Stimulated activated CD4-positive, alpha-beta T cell treated with anti-CD3 and anti-CD28 coated beads, Interleukin-12 subunit alpha, Interleukin-12 subunit beta, amount 100 ng/mL, for 4 hours (primary cell): ENCODE results near the gene SPAG16.

Experiments
- DNase-seq: peaks from one replicate; pipeline ENCODE4 v3.0.0-alpha.2; 2020

The SPAG16 gene

DNA sequence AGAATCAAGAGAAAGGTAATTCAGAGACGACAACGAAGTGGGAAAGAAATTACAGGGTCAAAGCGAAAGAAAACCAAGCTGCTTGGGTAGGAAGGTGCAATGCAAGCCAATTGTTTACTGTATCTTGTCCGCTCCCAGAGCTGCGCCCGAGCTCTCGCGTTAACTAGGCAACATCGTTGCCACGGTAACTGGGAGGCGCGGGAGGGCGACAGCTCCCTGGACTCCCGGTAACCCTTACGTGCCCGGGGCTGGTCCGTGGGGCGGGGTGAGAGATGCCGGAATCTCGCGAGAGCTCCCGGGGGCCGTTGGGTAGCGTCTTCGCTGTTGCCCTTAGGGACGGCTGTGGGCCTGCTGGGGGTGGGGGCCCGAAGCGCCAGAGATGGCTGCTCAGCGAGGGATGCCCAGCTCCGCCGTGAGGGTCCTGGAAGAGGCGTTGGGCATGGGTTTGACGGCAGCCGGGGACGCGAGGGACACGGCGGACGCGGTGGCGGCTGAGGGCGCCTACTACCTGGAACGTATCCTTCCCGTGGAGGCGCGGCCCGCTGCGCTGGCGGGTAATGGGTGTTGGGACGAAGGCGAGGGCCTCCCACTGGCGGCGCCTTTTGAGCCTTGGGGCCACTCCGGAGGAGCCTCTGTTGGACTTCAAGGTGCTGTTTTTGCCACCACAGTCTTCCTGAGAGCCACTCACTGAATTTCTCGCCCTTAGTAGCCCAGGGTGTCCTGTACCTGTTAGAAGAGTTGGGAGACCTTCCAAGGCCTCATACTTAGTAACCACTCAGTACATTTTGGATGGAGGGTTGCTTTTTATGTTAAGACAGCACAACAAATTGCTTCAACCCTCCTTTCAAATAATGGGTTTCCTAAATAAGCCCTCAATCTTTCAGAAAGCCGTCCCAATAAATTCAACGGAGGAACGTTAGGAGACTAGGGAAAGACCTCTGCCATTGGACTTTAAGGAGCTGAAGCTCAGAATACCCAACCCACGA, at the start of gene SPAG16:
SPAG16 (plus strand) TSS at position 360 of the 986 bp plus-strand sequence.
- peak; percentile 96 for DNase-seq

GRCh38 chr2:213234641-213235040, 49.6 kb upstream of the SPAG16 start:
- no peak for DNase-seq

DNA sequence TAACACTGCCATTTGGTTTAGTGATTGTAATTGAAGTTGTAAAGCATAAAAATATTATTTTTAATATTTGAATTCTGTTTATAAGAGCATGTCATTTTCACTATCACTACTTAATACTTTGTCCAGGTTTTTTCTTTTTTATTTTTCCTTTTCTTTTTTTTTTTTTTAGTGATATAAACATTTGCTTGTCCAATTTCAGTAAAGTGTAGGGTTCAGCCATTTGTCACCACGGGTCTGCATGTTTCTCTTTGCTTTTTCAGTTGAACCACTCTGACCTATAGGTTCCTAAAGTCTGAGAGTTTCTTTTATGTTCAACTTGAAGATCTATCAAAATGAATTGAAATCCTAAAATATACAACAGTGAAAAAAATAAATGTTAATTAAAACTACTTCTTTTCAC, 48.5 kb upstream of the SPAG16 start:
- DNase-seq: no peak

DNA sequence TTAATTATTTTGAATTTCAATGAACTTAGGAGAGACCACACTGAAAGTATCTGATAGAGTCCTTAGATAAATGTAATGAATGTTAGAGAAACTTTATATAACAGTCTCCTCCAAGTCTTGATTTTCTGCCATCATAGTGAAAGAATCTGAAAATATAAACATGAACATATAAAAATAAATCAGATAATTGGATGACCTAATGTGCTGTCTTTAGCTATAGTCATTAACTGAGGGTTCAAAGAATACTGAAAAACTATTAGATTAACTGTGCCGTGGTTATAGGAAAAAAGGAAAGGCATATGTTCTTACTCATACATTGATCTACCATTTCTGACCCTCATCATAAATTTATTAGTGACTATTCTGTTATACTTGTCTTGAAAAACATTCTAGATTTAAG, 47.0 kb upstream of the SPAG16 start:
- no peak for DNase-seq

DNA sequence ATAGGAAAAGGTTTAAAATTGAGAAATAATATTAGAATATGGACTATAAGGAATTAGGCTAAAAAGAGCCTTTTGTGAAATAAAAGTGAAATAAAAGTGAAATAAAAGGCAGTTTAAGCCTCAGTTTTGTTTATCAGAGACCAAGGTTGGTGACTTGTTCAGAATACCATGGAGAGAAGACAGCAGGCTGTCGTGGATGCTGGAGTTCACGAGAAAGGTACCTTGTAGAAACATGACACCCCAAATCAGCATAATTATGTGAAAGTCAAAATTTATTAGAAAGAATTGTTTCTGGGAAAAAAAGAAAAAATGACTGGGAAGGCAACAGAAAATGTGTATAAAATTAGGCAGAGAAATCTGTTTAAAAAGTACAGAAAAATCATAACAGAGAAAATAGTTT, 46.5 kb upstream of the SPAG16 start:
- DNase-seq: no peak

DNA sequence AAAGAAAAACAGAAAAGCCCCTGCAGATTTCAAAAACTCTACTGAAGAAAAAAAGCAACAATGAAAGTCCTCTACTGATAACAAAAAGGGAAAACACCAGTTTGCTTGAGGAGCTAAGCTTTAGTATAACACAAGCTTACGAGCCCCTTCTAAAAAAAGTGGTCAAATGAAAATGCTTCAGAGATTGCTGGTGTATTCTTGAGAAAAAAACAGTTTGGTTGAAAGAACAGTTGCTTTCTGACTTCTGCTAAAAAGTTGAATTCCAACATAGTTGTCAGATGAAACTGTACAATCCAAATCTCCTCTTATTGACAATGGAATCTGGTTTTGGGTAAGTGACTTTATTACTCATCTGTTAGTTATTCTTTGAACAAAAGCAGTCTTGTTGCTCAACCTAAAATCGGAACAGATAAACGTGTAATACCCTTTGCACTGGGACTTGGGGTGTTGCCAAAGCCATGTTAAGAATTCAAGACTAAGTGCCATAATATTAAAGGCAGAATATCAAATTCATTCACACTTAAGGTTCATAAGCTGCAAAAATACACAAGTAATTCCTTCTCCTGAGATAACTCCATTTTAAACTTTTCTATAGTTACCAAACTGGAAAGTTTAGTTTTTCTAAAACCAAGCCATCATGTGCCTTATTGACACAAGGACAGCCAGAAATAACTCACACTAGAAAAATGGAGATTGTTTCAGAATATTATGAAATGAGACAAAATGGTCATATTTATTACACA, 45.3 kb upstream of the SPAG16 start:
- DNase-seq: no peak

DNA sequence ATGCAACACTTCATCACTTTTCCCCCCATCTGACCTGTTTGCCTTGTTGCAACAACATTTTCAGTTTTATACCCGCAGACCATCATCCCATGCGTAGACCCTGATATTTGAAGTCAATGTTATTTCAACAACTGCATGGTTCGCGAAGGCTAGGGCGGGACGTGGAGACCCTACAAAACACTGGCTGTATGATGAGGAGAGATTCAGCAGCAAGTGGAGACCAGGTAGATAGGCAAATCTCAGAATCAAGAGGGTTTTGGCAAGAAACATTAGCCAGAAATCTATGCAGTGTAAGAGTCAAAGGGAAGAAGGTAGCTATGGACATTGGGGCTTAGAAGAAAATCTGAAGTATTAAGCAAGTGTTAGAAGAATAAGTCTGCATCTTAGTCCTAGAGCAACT, 42.4 kb upstream of the SPAG16 start:
- no peak for DNase-seq

DNA sequence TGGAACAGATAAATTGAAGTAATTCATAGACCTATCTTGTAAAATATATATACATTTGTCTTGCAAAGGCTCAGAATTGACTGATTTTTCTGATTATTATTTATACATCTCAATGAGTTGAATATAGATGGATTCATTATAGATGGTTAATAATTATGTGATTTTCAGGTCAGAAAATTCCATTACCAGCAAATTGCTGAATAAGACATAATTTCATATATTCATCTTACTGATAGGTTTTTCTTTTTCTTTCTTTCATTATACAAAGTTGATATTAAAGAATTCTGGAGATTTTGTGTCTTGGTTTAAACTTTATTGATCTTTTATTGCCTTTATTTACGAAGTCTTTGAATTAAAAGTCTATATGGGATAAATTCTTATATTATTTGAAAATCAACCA, 41.6 kb upstream of the SPAG16 start:
- DNase-seq: no peak

GRCh38 chr2:213243189-213244044, 40.8 kb upstream of the SPAG16 start:
- no peak for DNase-seq

DNA sequence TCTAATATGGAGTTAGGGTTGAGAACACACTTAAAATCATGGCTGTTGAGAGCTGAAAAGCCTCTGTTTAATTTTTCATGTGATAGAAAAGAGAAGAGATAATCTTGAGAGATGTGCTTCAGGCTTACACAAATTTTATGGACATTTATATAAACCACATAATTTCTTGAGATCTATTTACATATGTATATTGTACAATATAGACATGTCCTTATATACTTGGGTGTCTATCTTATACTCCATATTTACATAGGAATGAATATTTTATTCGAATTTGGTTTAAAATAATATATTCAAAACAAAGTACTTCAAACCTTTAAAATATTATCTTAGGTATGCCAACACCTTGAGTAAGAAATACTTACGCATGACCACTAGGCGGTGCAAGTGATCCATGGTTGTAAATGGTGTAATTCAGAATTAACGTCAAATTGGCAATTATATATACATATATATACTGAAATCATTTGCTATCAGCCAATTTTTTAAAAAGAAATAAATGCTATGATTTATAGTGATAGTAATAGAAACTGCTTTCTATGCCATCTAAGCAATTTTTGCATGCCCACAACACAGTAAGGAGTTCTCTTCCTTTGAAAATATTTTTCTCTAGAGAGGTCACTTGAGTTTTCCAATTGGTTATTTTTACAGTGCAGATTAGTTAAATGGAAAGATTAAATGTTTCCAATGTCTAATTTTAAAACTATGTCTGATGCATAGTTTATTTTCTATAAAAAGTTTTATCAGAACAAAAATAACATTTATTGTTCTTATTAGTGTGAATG, 37.6 kb upstream of the SPAG16 start:
- DNase-seq: peak; percentile 46

- DNase-seq: no peak
Observed at GRCh38 chr2:213247566-213247965, 36.7 kb upstream of the SPAG16 start.

DNA sequence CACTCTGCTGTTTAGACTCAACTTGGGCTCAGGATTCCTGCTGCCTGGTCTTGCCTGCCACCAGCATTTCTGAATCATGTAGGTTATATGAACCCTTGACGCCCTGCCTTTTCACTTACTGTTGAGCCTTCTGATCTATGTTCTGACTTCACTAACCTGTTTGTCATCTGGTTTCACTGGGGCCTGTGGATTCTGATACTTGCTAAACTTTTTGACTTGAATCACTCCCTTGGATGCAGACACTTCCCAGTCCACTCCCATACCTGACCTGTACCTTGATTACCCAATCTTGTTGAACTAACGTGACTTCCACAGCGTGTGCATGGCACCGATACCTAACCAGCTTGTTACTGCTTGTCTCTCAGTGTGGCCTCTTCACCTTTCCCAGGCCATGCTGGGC, 35.6 kb upstream of the SPAG16 start:
- DNase-seq: no peak

DNA sequence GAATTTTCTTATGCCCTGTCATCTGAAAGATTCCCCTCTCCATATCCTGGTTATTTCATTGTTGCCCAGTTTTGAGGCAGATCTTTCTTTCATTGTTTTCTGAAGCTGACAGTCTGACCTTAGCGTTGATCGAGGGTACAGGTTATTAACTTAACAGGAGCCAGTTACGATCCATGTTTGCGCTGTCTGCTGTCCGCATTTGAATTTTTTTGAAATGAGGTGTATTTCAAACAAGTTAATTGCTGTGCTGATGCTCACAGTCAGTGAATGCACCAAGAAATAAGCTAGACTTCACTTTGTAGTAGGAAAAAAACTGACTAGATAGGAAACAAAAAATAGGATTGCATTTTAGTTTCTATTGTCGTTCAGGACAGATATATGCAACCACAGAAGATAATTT, 34.8 kb upstream of the SPAG16 start:
- no peak for DNase-seq

DNA sequence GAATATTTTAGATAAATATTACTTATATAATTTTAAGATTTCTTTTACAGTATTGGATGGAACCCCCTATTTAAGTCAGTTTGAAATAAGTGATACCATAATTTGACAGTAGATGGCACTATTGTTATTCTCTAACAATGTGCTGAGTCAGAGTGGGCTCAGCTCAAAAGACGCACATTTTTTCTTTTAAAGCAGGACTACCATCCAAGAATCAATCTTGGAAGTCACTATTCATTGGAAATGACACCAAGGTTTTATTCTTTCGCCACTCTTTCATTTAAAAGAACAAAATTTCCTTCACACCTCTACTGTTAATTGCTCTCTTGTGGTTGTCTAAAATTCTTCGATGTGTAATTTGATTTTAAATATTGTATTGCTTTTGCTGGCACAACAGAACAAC, 32.6 kb upstream of the SPAG16 start:
- no peak for DNase-seq

DNA sequence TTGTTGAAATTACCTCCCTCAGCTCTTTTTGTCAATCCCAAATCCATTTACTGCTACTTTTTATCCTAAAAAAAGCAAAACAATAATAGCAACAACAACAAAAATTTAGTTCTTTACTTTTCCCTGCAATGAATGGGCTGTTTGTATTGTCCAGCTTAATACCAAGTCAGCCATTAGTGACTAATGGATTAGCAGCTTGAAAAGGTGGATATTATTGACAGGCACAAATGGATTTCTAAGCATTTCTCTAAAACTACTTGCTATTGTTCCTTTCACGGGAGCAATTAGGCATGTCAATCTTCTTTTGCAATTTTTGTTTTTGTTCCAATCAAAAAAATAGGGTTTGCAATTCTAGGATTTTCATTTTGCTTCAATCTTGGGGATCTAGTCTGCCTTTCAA, 32.1 kb upstream of the SPAG16 start:
- no peak for DNase-seq

- DNase-seq: no peak
Observed at GRCh38 chr2:213253162-213253561, 31.1 kb upstream of the SPAG16 start.

DNA sequence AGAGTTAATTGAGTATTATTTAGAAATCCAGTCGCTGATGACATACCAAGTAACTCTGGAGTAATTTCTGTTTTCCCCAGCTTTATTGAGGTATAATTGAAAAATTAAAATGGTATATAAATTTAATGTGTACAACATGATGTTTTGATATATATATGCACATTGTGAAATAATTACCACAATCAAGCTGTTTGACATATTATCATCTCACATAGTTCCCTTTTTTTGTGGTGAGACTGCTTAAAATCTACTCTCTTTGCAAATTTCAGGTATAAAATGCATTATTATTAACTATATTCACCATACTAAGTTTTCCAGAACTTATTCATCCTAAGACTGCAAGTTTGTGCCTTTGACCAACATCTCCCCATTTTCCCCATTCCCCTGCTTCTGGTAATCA, 25.0 kb upstream of the SPAG16 start:
- no peak for DNase-seq

GRCh38 chr2:213261237-213261636, 23.0 kb upstream of the SPAG16 start:
- no peak for DNase-seq

DNA sequence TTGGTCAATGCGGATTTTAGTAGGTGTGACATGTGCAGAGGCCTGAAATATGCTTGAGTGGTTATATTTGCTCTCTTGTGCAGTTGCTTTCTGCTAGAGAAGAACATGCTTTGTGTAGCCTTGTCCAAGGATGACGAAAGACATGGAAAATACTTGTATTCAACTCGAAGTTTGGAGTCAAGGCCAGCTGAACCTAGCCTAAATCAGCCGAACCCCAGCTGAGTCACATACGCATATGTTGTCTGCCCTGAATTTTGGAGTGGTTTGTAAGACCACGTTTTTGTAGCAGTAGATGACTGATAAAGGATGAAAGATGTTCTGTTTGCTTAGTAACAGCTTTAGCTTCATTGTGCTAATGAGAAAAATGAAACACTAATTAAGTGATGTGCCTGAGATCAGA, 22.5 kb upstream of the SPAG16 start:
- no peak for DNase-seq

DNA sequence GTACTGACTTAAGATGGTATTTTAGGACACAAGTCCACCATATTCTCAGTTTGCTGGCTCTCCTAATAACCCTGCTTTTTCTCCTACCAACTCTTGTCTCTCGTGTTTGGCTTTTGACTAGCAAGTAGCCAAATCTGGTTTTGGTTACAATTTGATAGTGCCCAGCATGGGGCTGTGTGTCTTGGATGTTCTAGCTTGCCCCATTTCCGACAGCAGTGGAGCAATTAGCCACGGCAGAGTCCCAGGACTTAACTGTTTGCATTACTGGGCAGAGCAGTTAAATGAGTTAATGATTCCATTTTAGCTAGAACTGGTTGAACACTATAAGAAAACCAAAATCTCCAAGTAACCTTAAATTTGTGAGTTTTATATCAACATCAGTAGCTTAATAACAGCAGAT, 18.6 kb upstream of the SPAG16 start:
- no peak for DNase-seq

- no peak for DNase-seq
Observed at GRCh38 chr2:213266421-213266820, 17.8 kb upstream of the SPAG16 start.

GRCh38 chr2:213271947-213272346, 12.3 kb upstream of the SPAG16 start:
- DNase-seq: no peak
